Endothelial cell (in vitro differentiated cells): ENCODE measurements around the gene REG4. TPM values are rescaled to one million over a fixed set of nuclear protein-coding genes. Genes with fewer than 3 reads are reported as not detected.

ENCODE experiments used
- DNase-seq: peaks from one replicate; pipeline ENCODE4 v3.0.0; 2021; ENCODE audit warnings: low spot score
- H3K27ac Mint-ChIP-seq: one replicate; pipeline ENCODE4 v1.8.0; 2021; ENCODE audit warnings: mixed read lengths, inconsistent platforms; ENCODE audit not compliant: unreplicated experiment
- H3K27me3 Mint-ChIP-seq: one replicate; pipeline ENCODE4 v1.8.0; 2021; ENCODE audit warnings: mild to moderate bottlenecking, moderate library complexity, mixed read lengths, inconsistent platforms; ENCODE audit not compliant: unreplicated experiment
- H3K36me3 Mint-ChIP-seq: one replicate; pipeline ENCODE4 v1.8.0; 2021; ENCODE audit warnings: mild to moderate bottlenecking, low read depth, mixed read lengths, inconsistent platforms; ENCODE audit not compliant: unreplicated experiment
- H3K4me1 Mint-ChIP-seq: one replicate; pipeline ENCODE4 v1.8.0; 2021; ENCODE audit warnings: mild to moderate bottlenecking, mixed read lengths, inconsistent platforms; ENCODE audit not compliant: unreplicated experiment
- H3K4me3 Mint-ChIP-seq: one replicate; pipeline ENCODE4 v1.8.0; 2021; ENCODE audit warnings: mild to moderate bottlenecking, mixed read lengths, inconsistent platforms; ENCODE audit not compliant: unreplicated experiment
- H3K9me3 Mint-ChIP-seq: one replicate; pipeline ENCODE4 v1.8.0; 2021; ENCODE audit warnings: mixed read lengths, inconsistent platforms; ENCODE audit not compliant: unreplicated experiment
- total RNA-seq: library from RNA; stranded (reverse); fragmentation: NEBNext Ultra II Directional; extraction: Animal tissue kit (Norgen Biotek cat#: 25700); gene quantifications from one replicate; pipeline ENCODE4 v1.2.1, GENCODE V29; 2021; ENCODE audit not compliant: unreplicated experiment
- TF ChIP-seq, protein P1 (sequence below): fragments of 200-600 bp; sonication (generic); IDR thresholded peaks from one replicate; pipeline ENCODE4 v1.5.0; 2021; ENCODE audit warnings: antibody characterized with exemption; ENCODE audit not compliant: unreplicated experiment

Gene REG4
- total RNA-seq, 1 donor from 2014 or later, result not detected

GRCh38 chr1:119818181-119818580 lies 6.9 kb upstream of the REG4 start:
- TF ChIP-seq, protein P1, sequence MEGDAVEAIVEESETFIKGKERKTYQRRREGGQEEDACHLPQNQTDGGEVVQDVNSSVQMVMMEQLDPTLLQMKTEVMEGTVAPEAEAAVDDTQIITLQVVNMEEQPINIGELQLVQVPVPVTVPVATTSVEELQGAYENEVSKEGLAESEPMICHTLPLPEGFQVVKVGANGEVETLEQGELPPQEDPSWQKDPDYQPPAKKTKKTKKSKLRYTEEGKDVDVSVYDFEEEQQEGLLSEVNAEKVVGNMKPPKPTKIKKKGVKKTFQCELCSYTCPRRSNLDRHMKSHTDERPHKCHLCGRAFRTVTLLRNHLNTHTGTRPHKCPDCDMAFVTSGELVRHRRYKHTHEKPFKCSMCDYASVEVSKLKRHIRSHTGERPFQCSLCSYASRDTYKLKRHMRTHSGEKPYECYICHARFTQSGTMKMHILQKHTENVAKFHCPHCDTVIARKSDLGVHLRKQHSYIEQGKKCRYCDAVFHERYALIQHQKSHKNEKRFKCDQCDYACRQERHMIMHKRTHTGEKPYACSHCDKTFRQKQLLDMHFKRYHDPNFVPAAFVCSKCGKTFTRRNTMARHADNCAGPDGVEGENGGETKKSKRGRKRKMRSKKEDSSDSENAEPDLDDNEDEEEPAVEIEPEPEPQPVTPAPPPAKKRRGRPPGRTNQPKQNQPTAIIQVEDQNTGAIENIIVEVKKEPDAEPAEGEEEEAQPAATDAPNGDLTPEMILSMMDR, result no peak
- H3K27me3 Mint-ChIP-seq, result no peaks in the 10 kb centered on the region
- no peak overlapping the region for H3K4me3 Mint-ChIP-seq

DNA sequence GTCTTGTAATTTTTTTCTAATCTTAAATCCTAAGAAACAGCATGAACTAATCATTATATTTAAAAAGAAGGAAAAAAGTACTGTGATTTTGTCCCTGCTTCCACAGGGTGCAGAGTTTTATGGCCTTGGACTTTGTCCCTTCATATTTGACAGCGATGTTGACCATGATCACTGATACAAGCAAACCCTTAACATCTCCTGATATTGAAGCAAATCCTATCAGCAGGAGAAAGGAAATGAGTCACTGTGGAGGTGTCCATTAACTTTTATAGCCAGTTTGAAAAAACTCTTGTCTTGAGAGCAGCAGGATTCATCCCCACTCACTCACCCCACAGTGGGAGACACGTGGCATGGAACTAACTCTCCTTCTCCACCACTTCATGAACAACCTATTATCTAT lies 5.1 kb upstream of the REG4 start:
- Mint-ChIP-seq H3K27ac (no peak overlapping the region), H3K27me3 (no peaks in the 10 kb centered on the region), H3K4me3 (no peak overlapping the region), H3K9me3 (no peaks in the 10 kb centered on the region), H3K4me1 (no peaks in the 10 kb centered on the region), H3K36me3 (no peaks in the 10 kb centered on the region)
- DNase-seq, result no peak
- TF ChIP-seq, protein P1, result no peak

More at GRCh38 chr1:119818181-119818580, 6.9 kb upstream of the REG4 start:
- Mint-ChIP-seq H3K36me3 (no peaks in the 10 kb centered on the region), H3K9me3 (no peaks in the 10 kb centered on the region), H3K4me1 (no peaks in the 10 kb centered on the region), H3K27ac (no peak overlapping the region)
- no peak for DNase-seq

- no peak overlapping the region for H3K4me3 Mint-ChIP-seq
- no peaks in the 10 kb centered on the region for H3K4me1 Mint-ChIP-seq
- H3K9me3 Mint-ChIP-seq, result no peaks in the 10 kb centered on the region
- no peaks in the 10 kb centered on the region for H3K36me3 Mint-ChIP-seq
- H3K27me3 Mint-ChIP-seq, result no peaks in the 10 kb centered on the region
- H3K27ac Mint-ChIP-seq, result no peak overlapping the region
- DNase-seq, result no peak
- TF ChIP-seq, protein P1, result no peak
These were observed 4.7 kb upstream of the REG4 start for GRCh38 chr1:119815928-119816327.

DNA sequence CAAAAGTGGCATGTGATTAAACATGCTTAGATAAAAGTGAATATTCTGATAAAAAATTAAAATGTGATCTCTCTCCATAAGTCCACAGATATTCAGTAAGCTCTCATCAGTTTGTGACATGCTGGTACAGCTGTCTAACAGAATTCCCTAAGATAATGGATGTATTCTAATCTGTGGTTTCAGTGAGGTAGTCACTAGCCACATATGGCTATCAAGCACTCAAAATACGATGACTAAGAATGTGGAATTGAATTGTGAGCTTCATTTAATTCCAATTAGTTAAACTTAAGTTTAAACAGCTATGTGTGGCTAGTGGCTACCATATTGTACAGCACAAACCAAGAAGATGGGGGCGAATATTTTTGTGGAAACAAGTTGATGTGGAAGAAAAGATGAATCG lies 4.1 kb upstream of the REG4 start:
- TF ChIP-seq, protein P1, result no peak
- no peak for DNase-seq
- H3K9me3 Mint-ChIP-seq, result no peaks in the 10 kb centered on the region
- H3K27me3 Mint-ChIP-seq, result no peaks in the 10 kb centered on the region
- H3K4me1 Mint-ChIP-seq, result no peaks in the 10 kb centered on the region
- H3K27ac Mint-ChIP-seq, result no peak overlapping the region
- no peaks in the 10 kb centered on the region for H3K36me3 Mint-ChIP-seq
- no peak overlapping the region for H3K4me3 Mint-ChIP-seq

DNA sequence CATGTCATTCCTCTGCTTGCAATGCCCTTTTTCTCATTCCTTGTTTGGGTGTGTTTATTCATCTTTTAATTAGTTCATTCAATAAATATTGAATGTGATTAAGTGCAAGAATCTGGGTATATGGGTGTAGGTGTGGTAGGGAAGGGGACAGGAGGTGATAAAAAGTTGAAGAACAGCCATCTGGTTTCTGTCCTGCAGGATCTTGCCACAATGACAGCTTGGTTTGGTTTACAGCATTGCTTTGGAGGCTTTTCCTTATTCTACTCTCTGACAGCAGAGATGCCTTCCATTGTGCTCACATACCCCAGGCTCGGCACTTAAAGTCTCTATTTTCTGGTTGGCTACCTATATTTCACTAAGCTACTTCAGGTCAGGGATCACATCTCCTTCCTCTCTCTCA lies 3.0 kb upstream of the REG4 start:
- H3K9me3 Mint-ChIP-seq, result no peaks in the 10 kb centered on the region
- no peak for DNase-seq
- no peak overlapping the region for H3K27ac Mint-ChIP-seq
- no peaks in the 10 kb centered on the region for H3K36me3 Mint-ChIP-seq
- no peaks in the 10 kb centered on the region for H3K4me1 Mint-ChIP-seq
- no peak overlapping the region for H3K4me3 Mint-ChIP-seq
- no peaks in the 10 kb centered on the region for H3K27me3 Mint-ChIP-seq
- TF ChIP-seq, protein P1, result no peak
